GM12892 (cell line): Measurements from ENCODE around the gene GPR137.

Experiments
- DNase-seq: peaks from one replicate; pipeline ENCODE4 v3.0.0; 2011; ENCODE audit not compliant: insufficient read length
- FAIRE-seq: peaks from 2 replicates; lab custom pipeline; 2011; peaks lifted over from hg19 to GRCh38; lab: Jason Lieb, UNC
- POLR2A ChIP-seq: IDR thresholded peaks from 2 replicates; pipeline ENCODE4 v1.6.1; 2011; ENCODE audit warnings: low read depth, low read length, control low read depth
- POLR2AphosphoS5 ChIP-seq: IDR thresholded peaks from 2 replicates; pipeline ENCODE4 v1.6.1; 2011; ENCODE audit warnings: low read depth, low read length, control low read depth
- TAF1 ChIP-seq: IDR thresholded peaks from 2 replicates; pipeline ENCODE4 v1.6.1; 2011; ENCODE audit warnings: low read depth, mild to moderate bottlenecking, control low read depth, low read length, borderline replicate concordance

Gene GPR137

DNA sequence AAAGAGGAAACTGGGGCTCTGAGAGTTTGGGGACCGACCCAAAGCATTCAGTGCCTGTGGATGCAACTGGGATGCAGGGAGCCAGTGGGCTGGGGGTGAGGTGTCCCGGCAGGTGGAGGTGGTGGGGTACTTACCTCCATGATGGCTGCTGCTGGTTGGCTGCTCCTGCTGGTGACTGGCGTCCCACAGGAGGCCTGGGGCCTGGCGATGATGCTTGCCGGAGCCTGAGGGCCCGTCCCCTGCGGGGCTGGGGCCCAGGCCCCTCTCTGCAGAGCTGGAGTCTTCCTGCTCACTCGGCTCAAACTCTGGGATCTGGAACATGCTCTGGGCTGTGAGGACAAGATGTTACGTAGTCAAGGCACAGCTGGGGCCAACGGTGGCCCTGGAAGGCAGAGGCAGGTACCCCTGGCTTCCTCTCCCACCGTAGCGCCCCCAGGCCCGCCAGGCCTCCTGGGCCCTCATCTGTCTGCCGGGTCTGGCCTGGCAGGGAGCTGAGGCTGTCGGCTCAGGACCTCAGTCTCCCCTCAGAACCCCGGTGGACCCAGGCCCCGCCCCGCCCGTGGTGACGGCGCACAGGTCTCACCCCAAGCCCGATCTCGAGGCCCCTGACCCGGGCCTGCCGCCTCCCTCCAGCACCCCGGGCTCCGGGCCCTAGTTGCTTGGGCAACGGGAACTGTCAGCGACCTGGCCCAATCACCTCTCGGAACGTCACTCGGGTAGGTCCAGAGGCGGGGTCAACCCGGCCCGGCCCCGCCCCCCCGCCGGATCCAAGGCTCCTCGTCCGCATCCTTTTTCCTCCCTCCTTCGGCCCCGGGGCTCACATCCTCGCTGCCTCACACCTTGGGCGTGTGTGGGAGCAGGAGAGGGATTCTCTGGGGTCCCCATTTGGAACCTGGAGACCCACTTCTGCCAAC is 1.3 kb upstream of the GPR137 start, which contains the start of gene BAD:
Gene BAD (minus strand): TSS at position 618 of the 914 bp plus-strand sequence. CDS start 297 bp downstream, at position 321.
- DNase-seq (peak; percentile 100), FAIRE-seq (peak; percentile 99)
- TF ChIP-seq TAF1: 0 out of 2 replicates have a peak, but pooled peaks have one; percentile 18
- TF ChIP-seq POLR2AphosphoS5: no peak
- TF ChIP-seq POLR2A: 0 out of 2 replicates have a peak, but pooled peaks have one; percentile 19

DNA sequence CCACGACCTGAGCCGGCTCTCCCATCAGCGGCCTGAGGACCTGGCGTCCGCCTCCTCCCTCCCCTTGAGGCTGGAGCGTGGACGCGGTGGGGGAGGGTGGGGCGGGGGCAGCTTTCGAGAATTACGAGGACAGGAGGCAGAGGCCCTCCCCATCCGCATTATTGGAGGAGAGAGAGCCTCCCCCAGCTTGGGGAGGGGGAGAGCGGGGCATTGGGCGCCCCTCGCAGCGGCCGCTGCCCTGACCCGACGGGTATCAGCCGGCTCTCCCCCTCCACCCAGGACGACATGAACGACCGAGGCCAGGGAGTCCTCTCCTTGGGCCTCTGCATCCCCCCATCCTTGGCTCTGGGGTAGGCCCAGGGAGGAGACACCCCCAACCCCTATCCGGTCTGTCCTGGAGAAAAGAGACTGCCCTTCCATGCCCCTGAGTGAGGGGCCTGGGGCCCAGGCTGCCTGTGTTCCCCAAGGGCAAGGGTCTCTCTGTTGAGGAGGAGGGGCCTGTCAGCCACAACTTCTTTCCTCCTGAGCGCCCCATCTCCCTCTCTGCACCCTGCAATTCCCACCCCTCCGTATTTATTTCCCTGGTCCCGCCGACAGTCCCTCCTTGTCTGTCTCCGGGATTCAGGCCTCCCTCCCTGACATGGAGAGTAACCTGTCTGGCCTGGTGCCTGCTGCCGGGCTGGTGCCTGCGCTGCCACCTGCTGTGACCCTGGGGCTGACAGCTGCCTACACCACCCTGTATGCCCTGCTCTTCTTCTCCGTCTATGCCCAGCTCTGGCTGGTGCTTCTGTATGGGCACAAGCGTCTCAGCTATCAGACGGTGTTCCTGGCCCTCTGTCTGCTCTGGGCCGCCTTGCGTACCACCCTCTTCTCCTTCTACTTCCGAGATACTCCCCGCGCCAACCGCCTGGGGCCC is 495 bp downstream of the GPR137 start:
- peak; percentile 82 for FAIRE-seq
- DNase-seq: no peak
- TF ChIP-seq POLR2A (no peak), TAF1 (no peak), POLR2AphosphoS5 (no peak)

DNA sequence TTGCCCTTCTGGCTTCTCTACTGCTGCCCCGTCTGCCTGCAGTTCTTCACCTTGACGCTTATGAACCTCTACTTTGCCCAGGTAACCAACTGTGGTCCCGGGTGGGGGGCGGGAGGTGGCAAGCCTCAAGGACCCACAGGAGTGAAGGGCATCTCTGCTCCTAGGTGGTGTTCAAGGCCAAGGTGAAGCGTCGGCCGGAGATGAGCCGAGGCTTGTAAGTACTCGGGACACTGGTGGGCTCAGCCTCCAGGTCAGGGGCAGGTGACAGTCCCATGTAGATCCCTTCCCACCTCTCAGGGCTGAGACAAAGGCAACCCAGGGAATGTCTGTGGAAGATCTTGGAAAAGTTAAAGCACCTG is 1.1 kb downstream of the GPR137 start:
- FAIRE-seq (no peak), DNase-seq (no peak)
- TF ChIP-seq POLR2AphosphoS5: no peak
- no peak for TF ChIP-seq POLR2A
- TF ChIP-seq TAF1: no peak

DNA sequence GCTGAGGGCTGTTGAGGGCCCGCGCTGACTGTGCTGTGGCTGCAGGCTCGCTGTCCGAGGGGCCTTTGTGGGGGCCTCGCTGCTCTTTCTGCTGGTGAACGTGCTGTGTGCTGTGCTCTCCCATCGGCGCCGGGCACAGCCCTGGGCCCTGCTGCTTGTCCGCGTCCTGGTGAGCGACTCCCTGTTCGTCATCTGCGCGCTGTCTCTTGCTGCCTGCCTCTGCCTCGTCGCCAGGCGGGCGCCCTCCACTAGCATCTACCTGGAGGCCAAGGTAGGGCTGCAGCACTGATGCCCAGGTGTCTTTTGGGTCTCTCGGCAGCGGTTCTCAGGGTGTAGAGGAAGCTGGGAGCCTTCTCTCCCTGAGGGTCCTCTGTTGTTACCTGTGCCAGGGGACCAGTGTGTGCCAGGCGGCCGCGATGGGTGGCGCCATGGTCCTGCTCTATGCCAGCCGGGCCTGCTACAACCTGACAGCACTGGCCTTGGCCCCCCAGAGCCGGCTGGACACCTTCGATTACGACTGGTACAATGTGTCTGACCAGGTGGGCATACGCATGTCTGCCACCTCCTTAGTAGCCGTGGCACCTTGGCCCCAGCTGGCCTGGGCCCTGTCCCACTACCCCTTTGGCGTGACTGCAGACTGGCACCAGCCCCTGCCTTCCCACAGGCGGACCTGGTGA is 2.2 kb downstream of the GPR137 start:
- FAIRE-seq: no peak
- TF ChIP-seq POLR2A: no peak
- TF ChIP-seq POLR2AphosphoS5: no peak
- no peak for TF ChIP-seq TAF1
- no peak for DNase-seq

DNA sequence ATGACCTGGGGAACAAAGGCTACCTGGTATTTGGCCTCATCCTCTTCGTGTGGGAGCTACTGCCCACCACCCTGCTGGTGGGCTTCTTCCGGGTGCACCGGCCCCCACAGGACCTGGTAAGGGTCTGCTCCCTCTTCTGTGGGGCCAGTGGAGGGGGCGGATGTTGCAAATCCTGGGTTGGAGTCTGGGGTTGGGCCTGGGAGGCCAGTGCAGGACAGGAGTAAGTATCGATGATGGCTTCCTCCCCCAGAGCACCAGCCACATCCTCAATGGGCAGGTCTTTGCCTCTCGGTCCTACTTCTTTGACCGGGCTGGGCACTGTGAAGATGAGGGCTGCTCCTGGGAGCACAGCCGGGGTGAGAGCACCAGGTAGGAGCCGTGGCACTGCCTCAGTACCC is 2.7 kb downstream of the GPR137 start:
- no peak for FAIRE-seq
- TF ChIP-seq POLR2AphosphoS5 (no peak), POLR2A (no peak), TAF1 (no peak)
- no peak for DNase-seq

DNA sequence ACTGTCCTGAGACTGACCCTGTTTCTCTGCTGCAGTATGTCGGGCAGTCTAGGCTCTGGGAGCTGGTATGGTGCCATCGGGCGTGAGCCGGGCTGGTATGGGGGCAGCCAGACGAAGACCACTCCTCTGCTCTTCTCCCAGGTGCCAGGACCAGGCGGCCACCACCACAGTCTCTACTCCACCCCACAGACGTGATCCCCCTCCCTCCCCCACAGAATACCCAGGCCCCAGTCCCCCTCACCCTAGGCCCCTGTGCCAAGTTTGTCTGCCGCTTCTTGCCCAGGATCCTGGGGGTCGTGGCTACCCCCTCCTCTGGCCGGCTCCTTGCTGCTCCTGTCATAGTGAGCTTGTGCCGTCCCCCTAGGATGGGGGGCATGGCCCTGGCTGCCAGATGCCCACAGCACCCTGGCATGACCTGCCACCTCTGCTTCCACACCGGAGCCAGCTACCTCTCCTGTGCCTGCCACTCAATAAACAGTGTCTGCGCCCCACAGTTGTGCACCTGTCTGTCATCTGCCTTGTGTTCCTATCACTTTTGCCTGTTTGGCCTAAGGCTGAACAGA is 3.4 kb downstream of the GPR137 start:
- FAIRE-seq (no peak), DNase-seq (no peak)
- TF ChIP-seq TAF1: no peak
- TF ChIP-seq POLR2AphosphoS5: no peak
- no peak for TF ChIP-seq POLR2A

DNA sequence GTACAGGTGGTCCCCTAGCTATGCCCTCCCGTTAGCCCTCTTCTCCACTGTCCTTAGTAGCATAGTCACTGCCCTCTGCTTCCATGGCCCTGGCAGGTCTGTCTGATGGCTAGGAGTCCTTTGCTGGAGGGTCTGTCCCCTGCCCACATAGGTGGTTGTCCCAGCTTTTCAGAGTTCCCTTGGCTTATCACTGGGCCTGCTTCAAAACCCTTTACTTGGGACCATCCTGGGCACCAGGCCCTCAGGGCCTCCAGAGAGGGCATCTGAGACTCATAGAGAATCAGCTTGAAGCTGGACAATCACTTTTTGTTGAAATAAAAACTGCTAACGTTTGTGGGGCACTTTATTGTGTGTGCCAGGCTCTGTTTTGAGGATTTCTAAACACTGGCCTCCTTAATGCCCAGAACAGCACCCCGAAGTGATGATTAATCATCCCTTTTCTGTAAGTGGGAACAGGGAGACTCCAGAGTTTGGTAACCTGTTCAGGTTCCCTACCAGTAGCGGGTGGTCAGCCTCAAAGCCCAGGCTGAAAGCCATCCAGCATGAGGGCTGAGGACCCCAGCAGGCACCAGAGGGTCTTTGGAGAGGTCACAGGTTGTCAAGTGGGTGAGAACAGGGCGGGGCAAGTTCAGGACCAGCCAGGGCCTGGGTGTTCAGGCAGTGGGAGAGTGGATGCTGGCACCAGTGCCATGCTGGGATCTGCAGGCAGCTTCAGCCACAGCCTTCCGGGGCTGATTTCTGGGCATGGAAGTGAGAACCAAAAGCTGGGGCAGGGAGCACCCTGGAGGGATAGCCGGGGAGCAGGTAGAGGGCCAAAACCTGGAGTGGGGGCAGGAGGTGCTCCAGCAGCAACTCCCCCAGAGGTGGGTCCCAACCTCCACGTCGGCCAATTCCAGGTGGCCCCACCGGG is 5.0 kb downstream of the GPR137 start:
- FAIRE-seq: no peak
- TF ChIP-seq POLR2AphosphoS5 (no peak), POLR2A (no peak), TAF1 (no peak)
- no peak for DNase-seq

DNA sequence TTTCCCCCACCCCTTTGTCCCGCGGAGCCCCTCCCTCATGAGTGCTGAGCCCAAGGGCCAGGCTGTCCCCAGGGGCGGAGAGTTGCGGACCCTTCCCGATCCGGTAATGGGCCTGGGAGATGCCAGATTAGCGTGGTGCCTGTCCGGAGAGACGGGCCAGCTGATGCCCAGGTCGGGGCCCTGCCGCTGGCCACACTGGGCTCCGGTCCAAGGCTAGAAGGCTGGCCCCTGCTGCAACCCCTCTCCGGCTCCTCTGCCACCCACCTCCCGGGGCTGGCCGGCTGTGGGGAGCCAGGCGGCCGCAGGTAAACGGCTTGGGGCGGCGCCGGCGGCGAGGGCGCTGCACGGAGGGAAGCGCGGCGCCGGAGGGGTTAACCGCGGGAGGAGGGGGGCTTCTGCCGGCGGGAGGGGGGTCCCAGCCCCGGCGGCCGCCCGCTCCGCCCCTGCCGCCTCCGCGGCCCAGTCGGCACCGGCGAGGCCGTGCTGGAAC is 5.7 kb downstream of the GPR137 start, which contains the start of gene KCNK4:
Gene KCNK4 (plus strand): TSS at position 41 of the 490 bp plus-strand sequence. CDS start 1,717 bp downstream, outside the sequence.
- FAIRE-seq (no peak), DNase-seq (no peak)
- TF ChIP-seq POLR2AphosphoS5: no peak
- no peak for TF ChIP-seq POLR2A
- TF ChIP-seq TAF1: no peak

DNA sequence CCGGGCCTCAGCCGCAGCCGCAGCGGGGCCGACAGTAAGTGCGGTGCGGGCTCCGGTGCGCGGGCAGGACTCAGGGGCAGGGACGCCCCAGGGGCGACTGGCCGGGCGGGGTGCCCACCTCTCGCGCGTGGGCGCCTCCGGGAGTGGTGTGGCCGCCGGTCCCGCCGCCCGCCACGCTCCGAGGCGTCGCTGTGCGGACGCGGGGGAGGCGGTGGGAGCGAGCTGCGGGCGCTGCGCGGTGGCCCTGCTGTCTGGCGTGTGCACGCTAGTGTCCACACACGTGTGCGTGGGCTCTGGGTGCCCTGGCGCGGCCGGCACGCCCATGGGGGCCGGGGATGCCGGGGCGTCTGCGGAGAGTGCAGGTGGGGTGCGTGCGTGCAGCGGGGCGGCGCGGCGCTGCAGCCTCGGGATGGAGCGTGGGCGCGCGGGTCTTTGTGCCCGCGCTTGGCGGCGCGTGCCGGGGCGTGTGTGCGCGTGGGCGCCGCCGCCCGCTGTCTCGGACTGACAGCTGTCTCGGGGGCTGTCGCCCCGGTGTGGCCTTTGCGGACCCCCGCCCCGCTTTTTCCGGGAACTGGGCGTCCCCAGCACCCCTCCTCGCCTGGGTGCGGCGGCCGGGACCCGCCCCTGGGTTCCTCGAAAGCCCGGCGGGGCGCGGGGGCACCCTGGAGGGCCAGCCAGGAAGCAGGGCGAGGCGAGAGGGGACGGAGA is 6.3 kb downstream of the GPR137 start:
- no peak for TF ChIP-seq POLR2A
- DNase-seq (no peak), FAIRE-seq (no peak)
